ENCODE measurements around the gene CD109.

Gene CD109

DNA sequence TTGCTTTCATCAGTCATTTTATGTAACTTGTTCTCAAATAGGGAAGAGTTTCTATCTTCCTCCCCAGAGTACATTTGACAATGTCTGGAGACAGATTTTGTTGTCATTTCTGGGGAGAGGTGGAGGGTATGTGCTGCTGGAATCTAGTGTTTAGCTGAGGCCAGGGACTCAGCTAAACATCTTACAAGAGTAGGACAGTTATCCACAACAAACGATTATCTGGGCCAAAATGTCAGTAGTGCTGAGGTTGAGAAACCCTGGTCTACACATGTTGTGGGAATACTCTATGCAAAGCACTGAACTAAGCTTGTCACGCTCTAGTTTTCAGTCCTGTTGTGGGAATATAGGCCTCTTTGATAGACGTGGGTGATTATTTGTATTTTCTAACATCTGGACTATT lies 171.4 kb downstream of the CD109 start:
- DNase-seq = no peak

- no peak for DNase-seq
Measured at GRCh38 chr6:73870907-73871306, 174.9 kb downstream of the CD109 start.

DNA sequence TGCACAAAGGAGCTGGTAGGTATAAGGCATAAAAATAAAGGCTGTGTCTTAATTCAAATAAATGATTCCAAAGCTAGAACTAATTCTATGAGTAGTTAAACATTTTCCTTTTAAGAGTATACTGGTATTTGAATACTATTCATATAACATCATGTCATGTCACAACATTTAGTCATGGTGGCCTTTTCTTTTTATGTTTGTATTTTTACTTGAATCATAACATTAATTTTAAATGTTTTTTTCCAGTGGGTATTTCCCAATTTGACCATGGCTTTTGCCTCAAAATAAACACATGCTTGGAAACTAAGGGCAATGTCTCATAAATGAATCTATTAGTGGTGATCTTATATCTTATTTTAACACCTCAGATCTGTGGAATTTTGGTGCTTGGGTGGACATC lies 177.1 kb downstream of the CD109 start:
- peak; percentile 46 for DNase-seq

All from EL (cell line).